Measurements from ENCODE around the gene PCP2. TPM values are rescaled to one million over a fixed set of nuclear protein-coding genes. Genes with fewer than 3 reads are reported as not detected.

The PCP2 gene
- total and polyA plus RNA-seq, 2 of the 8 experiments (the other 6 are each of a cell fraction or from before 2014, with no cell fraction given): not detected

DNA sequence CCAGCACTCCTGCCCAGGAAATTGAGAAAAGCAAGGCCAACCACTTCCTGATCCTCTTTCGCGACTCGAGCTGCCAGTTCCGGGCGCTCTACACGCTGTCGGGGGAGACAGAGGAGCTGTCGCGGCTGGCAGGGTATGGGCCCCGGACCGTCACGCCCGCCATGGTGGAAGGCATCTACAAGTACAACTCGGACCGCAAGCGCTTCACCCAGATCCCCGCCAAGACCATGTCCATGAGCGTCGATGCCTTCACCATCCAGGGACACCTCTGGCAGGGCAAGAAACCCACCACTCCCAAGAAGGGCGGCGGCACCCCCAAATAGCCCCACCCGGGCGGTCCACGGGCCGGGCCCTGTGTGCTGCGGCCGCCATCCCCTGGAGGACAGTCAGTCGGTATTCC lies 15.8 kb downstream of the PCP2 start (continued):
- no peak for TF ChIP-seq GTF2F1 (IDR thresholded peaks at IDR 0.05; ENCODE audit: borderline replicate concordance, low read depth, low read length)
- TF ChIP-seq, protein P1, sequence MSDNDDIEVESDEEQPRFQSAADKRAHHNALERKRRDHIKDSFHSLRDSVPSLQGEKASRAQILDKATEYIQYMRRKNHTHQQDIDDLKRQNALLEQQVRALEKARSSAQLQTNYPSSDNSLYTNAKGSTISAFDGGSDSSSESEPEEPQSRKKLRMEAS (IDR thresholded peaks at IDR 0.05): no peak
- no peak for TF ChIP-seq POLR2A (IDR thresholded peaks at IDR 0.05; ENCODE audit: control extremely low read depth in 1 of 2, low read depth in 2 of 2, low read length in 2 of 2)
- no peak for TF ChIP-seq TAF1 (IDR thresholded peaks at IDR 0.05; ENCODE audit: low read depth, low read length)
- TF ChIP-seq RBBP5 (IDR thresholded peaks at IDR 0.05; ENCODE audit: borderline replicate concordance, low read depth, low read length): no peak
- TF ChIP-seq FOSL1 (IDR thresholded peaks at IDR 0.05; ENCODE audit: insufficient read depth, low read depth, low read length): no peak
